HepG2 (cell line): ENCODE results near the gene DNAI2.

ENCODE experiments used
- KLF6 ChIP-seq: IDR thresholded peaks from 2 replicates; pipeline ENCODE4 v1.8.0; 2016; ENCODE audit warnings: missing biosample characterization, missing genetic modification reagents
- PCBP1 ChIP-seq: fragments of 200-400 bp; formaldehyde crosslinking; IDR thresholded peaks from 2 replicates; pipeline ENCODE4 v1.6.1; 2017; ENCODE audit warnings: mild to moderate bottlenecking, low read depth, low read length, borderline replicate concordance
- POLR2A ChIP-seq, 2 experiments: IDR thresholded peaks; 2 replicates each; pipeline ENCODE4 v1.6.1; 2011; ENCODE audit warnings: low read depth in 2 of 2, low read length in 2 of 2, mild to moderate bottlenecking in 1 of 2, moderate library complexity in 1 of 2; ENCODE audit not compliant: insufficient read depth in 1 of 2
- REST ChIP-seq, 2 experiments: IDR thresholded peaks; 2 replicates each; pipeline ENCODE4 v1.6.1; 2011 to 2012; ENCODE audit warnings: low read length in 2 of 2, borderline replicate concordance in 1 of 2, low read depth in 1 of 2, mild to moderate bottlenecking in 1 of 2, moderate library complexity in 1 of 2
- U2AF2 ChIP-seq: fragments of 200-400 bp; formaldehyde crosslinking; IDR thresholded peaks from 2 replicates; pipeline ENCODE4 v1.6.1; 2017; ENCODE audit warnings: low read depth, mild to moderate bottlenecking, low read length
- ZBTB33 ChIP-seq: sonication (generic); formaldehyde crosslinking; IDR thresholded peaks from 2 replicates; pipeline ENCODE4 v1.4.0; 2020; ENCODE audit warnings: missing genetic modification reagents
- ZNF253 ChIP-seq: sonication (generic); formaldehyde crosslinking; IDR thresholded peaks from 2 replicates; pipeline ENCODE4 v1.8.0; 2022; ENCODE audit warnings: mild to moderate bottlenecking, missing genetic modification reagents, borderline replicate concordance
- ZNF75D ChIP-seq: sonication (generic); formaldehyde crosslinking; IDR thresholded peaks from 2 replicates; pipeline ENCODE4 v1.8.1; 2023; ENCODE audit warnings: missing genetic modification reagents, mild to moderate bottlenecking, borderline replicate concordance
- TF ChIP-seq, protein P1 (sequence below): IDR thresholded peaks from 2 replicates; pipeline ENCODE4 v1.6.1; 2016; ENCODE audit warnings: missing compliant biosample characterization, missing genetic modification reagents, borderline replicate concordance

DNA sequence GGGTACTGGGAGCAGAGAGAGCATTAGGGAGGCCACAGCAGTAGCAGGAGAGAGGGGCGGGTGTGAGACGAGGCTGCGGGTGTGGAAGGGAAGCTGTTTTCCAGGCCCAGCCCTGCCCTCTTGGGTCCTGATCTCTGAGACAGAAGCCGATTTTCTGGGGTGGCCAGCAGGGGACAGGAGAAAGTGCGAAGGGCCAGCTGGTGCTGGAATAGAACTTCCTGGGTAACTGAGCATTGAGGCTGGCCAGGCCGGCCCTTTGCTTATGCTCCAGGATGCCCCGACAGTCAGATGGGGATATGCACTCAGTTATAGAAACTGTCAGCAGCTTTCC is 86.8 kb downstream of the DNAI2 start:
- TF ChIP-seq U2AF2: no peak
- TF ChIP-seq POLR2A (IDR thresholded peaks at IDR 0.05; ENCODE audit: insufficient read depth in 1 of 2, low read depth in 2 of 2, low read length in 2 of 2): no peak
- no peak for TF ChIP-seq KLF6 (CRISPR knock-in tag)
- TF ChIP-seq ZNF75D (CRISPR knock-in tag): no peak
- TF ChIP-seq ZBTB33: no peak
- no peak for TF ChIP-seq ZNF253 (CRISPR knock-in tag)
- no peak for TF ChIP-seq PCBP1
- TF ChIP-seq REST (IDR thresholded peaks at IDR 0.05; ENCODE audit: borderline replicate concordance in 1 of 2, low read depth in 1 of 2, low read length in 2 of 2): no peak
- TF ChIP-seq, protein P1, sequence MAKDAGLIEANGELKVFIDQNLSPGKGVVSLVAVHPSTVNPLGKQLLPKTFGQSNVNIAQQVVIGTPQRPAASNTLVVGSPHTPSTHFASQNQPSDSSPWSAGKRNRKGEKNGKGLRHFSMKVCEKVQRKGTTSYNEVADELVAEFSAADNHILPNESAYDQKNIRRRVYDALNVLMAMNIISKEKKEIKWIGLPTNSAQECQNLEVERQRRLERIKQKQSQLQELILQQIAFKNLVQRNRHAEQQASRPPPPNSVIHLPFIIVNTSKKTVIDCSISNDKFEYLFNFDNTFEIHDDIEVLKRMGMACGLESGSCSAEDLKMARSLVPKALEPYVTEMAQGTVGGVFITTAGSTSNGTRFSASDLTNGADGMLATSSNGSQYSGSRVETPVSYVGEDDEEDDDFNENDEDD: no peak
